Osteoblast (primary cell): Measurements from ENCODE around the gene SPATA31A7. TPM values are rescaled to one million over a fixed set of nuclear protein-coding genes. Genes with fewer than 3 reads are reported as not detected.
"Not testable (repeated sequence)": the region's sequence is repeated elsewhere in the genome, so short reads cannot be mapped to it uniquely, and the experiment has no call there.

Experiments
- DNase-seq: peaks from one replicate; pipeline ENCODE4 v3.0.0; 2011; ENCODE audit warnings: low spot score, mixed read lengths; ENCODE audit not compliant: insufficient read length; ENCODE audit errors: missing footprints
- H2AFZ ChIP-seq: 2 replicates; pipeline ENCODE4 v1.6.0; 2011; ENCODE audit warnings: mild to moderate bottlenecking, low read length
- H3K27ac ChIP-seq: 2 replicates; pipeline ENCODE4 v1.5.1; 2011; ENCODE audit warnings: mild to moderate bottlenecking, low read depth, low read length, moderate library complexity
- H3K27me3 ChIP-seq: 2 replicates; pipeline ENCODE4 v1.6.0; 2012; ENCODE audit warnings: mild to moderate bottlenecking, control low read depth, inconsistent platforms, low read length, moderate library complexity; ENCODE audit not compliant: insufficient read depth
- H3K36me3 ChIP-seq: 2 replicates; pipeline ENCODE4 v1.5.1; 2011; ENCODE audit warnings: mild to moderate bottlenecking, low read length, control low read depth, moderate library complexity; ENCODE audit not compliant: insufficient read depth
- H3K4me1 ChIP-seq: 2 replicates; pipeline ENCODE4 v1.5.1; 2011; ENCODE audit warnings: mild to moderate bottlenecking, low read length, control low read depth, moderate library complexity; ENCODE audit not compliant: insufficient read depth
- H3K4me2 ChIP-seq: 2 replicates; pipeline ENCODE4 v1.6.0; 2011; ENCODE audit warnings: mild to moderate bottlenecking, low read length; ENCODE audit not compliant: insufficient read depth
- H3K4me3 ChIP-seq: fragments of 200-600 bp; sonication (generic); 3 replicates; pipeline ENCODE4 v1.5.1; 2012; ENCODE audit warnings: mild to moderate bottlenecking, low read length, inconsistent platforms; ENCODE audit not compliant: insufficient read depth
- H3K79me2 ChIP-seq: 2 replicates; pipeline ENCODE4 v1.6.0; 2012; ENCODE audit warnings: mild to moderate bottlenecking, low read length, control low read depth, inconsistent platforms; ENCODE audit not compliant: insufficient read depth
- H3K9me3 ChIP-seq: 2 replicates; pipeline ENCODE4 v1.5.1; 2011; ENCODE audit warnings: low read depth, low read length, control low read depth
- H4K20me1 ChIP-seq: 2 replicates; pipeline ENCODE4 v1.6.0; 2012; ENCODE audit warnings: mild to moderate bottlenecking, low read length, control low read depth; ENCODE audit not compliant: insufficient read depth
- small RNA-seq: library from RNA; depleted of rRNA; stranded (forward); fragments of <200 nt; gene quantifications from one replicate; pipeline ENCODE3, GENCODE V24; 2012
- total RNA-seq: library from RNA; depleted of rRNA; stranded (reverse); fragments of >200 nt; gene quantifications from 2 replicates; pipeline ENCODE4 v1.2.3, GENCODE V29; 2012

SPATA31A7 gene
- total RNA-seq, result not detected in 2 replicates

GRCh38 chr9:61189736-61190135 is at the start of gene SPATA31A7:
Gene SPATA31A7 (plus strand): TSS chr9:61190036. CDS start chr9:61190065, 29 bp downstream.
- H2AFZ ChIP-seq, H3K36me3 ChIP-seq, H3K4me2 ChIP-seq, H3K27me3 ChIP-seq, H3K4me1 ChIP-seq, H3K9me3 ChIP-seq, H3K27ac ChIP-seq, DNase-seq, H3K79me2 ChIP-seq, H3K4me3 ChIP-seq, H4K20me1 ChIP-seq: not testable (repeated sequence)

- not testable (repeated sequence) for H3K4me1 ChIP-seq, DNase-seq, H3K4me3 ChIP-seq, H3K27me3 ChIP-seq, H3K36me3 ChIP-seq, H2AFZ ChIP-seq, H3K9me3 ChIP-seq, H4K20me1 ChIP-seq, H3K79me2 ChIP-seq, H3K27ac ChIP-seq, H3K4me2 ChIP-seq
These were observed 36.6 kb downstream of the SPATA31A7 start for GRCh38 chr9:61226438-61226837.

Small RNA genes within 50 kb of the gene (small RNA-seq; reads per million reads assigned to genes)
- gene BX005040.2, result not detected
